Measurements from ENCODE around the gene THADA.
"Not testable (repeated sequence)": the region's sequence is repeated elsewhere in the genome, so short reads cannot be mapped to it uniquely, and the experiment has no call there.

Gene THADA

GRCh38 chr2:43391201-43391877 lies 204.5 kb downstream of the THADA start:
- H3K4me3 ChIP-seq (ENCODE audit: low read depth, low read length) = no peak overlapping the region
- TF ChIP-seq CTCF (IDR thresholded peaks at IDR 0.05; ENCODE audit: low read depth, low read length) = no peak

DNA sequence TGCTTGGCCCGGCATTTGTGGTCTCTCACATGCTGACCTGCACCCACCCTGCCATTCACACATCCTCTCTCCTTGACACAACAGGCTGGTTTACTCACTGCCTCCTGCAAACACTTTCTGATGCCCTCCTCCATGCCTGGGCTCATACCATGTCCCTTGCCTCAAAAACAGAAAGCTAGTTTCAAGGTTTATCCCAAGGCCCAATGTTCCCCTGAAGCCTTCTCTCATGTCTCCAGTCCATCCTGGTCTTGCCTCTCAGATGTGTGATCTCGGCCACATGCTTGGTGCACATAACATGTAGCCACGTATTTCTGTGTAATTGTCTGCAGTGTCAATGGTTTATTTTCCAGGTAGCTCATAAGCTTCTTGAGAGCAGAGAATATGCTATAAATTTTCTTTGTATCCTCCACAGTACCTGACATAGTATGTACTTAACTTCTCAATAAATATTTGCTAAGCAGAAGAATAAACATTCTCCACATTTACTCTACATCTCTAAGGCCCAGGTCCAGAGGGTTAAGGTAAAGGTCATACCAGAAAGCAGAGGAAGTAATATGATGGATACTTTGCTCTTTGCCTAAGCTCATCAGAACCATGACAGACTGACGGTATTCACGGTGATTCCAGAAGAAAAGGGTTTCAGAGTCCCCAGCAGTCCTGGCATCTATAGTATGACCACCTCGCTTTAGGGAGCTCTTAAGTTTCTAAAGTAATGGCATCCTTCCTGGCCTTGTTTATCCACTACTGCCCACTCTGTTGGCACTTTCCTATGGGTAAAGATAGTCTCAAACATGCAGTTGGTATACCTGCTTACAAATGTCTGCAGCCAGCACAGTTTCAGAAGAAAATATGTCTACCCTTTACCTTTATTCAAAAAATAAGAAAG lies 206.0 kb downstream of the THADA start:
- TF ChIP-seq CTCF (IDR thresholded peaks at IDR 0.05; ENCODE audit: low read depth, low read length) = no peak
- no peak overlapping the region for H3K4me3 ChIP-seq (ENCODE audit: low read depth, low read length)

- TF ChIP-seq CTCF (IDR thresholded peaks at IDR 0.05; ENCODE audit: low read depth, low read length) = no peak
- H3K4me3 ChIP-seq (ENCODE audit: low read depth, low read length) = no peak overlapping the region
These were observed 207.5 kb downstream of the THADA start for GRCh38 chr2:43388371-43388770.

DNA sequence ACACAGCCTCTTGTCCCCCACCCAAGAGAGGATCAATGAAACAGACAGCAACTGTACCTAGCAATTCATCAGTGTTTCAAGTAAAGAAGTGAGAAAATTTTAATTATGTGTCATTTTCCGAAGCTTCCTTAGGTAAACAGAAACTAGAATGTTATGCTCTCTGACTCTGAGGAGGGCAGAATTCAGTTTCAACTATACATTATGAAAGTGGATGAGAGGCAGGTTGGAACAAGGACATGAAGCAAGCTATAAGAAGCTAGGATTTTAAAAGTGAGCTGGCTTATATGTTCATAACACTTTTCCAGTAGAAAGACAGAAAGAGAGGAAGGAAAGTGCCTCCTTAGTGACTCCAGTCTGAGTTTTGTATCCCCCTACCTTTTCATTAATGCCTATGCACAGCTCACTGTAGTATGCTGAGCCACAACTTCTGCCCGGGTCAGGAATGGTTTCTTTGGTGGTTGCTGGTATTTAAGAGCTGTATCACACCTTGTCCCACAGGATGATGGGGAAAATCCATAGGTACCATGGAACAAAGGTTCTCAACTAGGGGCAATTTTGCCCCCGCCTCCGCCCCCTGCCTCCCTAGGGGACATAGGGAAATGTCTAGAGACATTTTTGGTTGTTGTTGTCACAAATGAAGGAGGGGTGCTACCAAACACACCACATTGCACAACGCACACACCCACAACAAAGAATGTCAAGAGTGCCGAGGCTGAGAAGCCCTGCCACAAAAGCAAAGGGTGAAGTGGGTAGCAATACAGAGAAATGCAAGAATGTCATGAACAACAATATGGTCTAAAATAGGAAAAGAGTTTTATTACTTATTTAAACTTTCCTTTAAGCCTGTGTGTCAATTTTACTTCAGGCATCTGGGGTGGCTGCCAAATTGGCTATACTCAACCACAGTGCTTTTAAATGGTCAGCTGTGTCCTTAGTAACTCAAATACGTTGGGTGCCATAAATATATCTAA lies 208.5 kb downstream of the THADA start:
- TF ChIP-seq CTCF (IDR thresholded peaks at IDR 0.05; ENCODE audit: low read depth, low read length) = no peak
- no peak overlapping the region for H3K4me3 ChIP-seq (ENCODE audit: low read depth, low read length)

- H3K4me3 ChIP-seq (ENCODE audit: low read depth, low read length) = not testable (repeated sequence)
These were observed 209.2 kb downstream of the THADA start for GRCh38 chr2:43386679-43387078.

DNA sequence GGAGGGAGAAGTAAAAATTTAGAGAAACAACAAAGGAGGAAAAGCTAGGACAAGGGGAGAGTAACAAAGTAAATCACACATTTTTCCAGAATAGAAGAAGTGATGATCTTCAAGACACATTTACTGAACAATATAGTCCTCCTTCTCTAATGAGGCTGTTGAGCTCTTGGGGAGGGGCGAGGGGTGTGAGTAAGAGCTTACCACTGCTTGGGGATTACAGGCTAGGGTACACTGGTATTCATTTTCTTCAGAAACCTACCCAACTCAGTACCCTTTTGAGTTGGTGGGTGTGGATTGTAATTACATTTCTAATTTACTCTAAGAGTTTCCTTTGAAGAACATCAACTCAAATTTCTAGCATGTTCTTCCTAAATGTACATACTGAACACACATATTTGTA lies 211.7 kb downstream of the THADA start:
- no peak overlapping the region for H3K4me3 ChIP-seq (ENCODE audit: low read depth, low read length)
- no peak for TF ChIP-seq CTCF (IDR thresholded peaks at IDR 0.05; ENCODE audit: low read depth, low read length)

GRCh38 chr2:43383533-43383932 lies 212.3 kb downstream of the THADA start:
- no peak overlapping the region for H3K4me3 ChIP-seq (ENCODE audit: low read depth, low read length)
- TF ChIP-seq CTCF (IDR thresholded peaks at IDR 0.05; ENCODE audit: low read depth, low read length) = no peak
